ENCODE results near the gene ARHGAP9.
"Not testable (repeated sequence)": the region's sequence is repeated elsewhere in the genome, so short reads cannot be mapped to it uniquely, and the experiment has no call there.

GRCh38 chr12:57506541-57506940 lies 26.9 kb upstream of the ARHGAP9 start:
- not testable (repeated sequence) for TF ChIP-seq EZH2 (optimal IDR thresholded peaks at IDR 0.05; ENCODE audit: low read depth, low read length); CTCF (IDR thresholded peaks at IDR 0.05; ENCODE audit: low read length)

Data from MM.1S (cell line).